A673 (cell line): ENCODE measurements around the gene IWS1. TPM values are rescaled to one million over a fixed set of nuclear protein-coding genes. Genes with fewer than 3 reads are reported as not detected.

Experiments
- BruUV-seq: library from RNA; stranded (reverse); fragments of 400-500 nt; replicated peaks from 2 replicates; lab custom pipeline; 2021; lab: Mats Ljungman, UMichigan
- CTCF ChIA-PET: fragments of 300-600 bp; sonication (Branson Sonifier 250); formaldehyde crosslinking; loops from one replicate; lab custom pipeline; 2022; ENCODE audit warnings: antibody characterized with exemption; lab: Charles Lee
- POLR2A ChIA-PET: fragments of 300-600 bp; sonication (Branson Sonifier 250); formaldehyde crosslinking; loops from one replicate; lab custom pipeline; 2022; ENCODE audit warnings: antibody characterized with exemption; ENCODE audit not compliant: low non-redundant PET; lab: Charles Lee
- DNase-seq: peaks from one replicate; pipeline ENCODE4 v3.0.0-alpha.2; 2015; ENCODE audit warnings: low spot score
- H3K27ac ChIP-seq: fragments of 200-600 bp; sonication (generic); 2 replicates; pipeline ENCODE4 v1.5.1; 2016; ENCODE audit warnings: mixed run types, low read depth, mild to moderate bottlenecking, mixed read lengths, antibody characterized with exemption, low read length; ENCODE audit not compliant: poor library complexity, severe bottlenecking
- H3K27me3 ChIP-seq: fragments of 200-600 bp; sonication (generic); replicated peaks from 2 replicates; pipeline ENCODE4 v1.6.1; 2017; ENCODE audit warnings: mixed run types, low read depth, mild to moderate bottlenecking, mixed read lengths, antibody characterized with exemption, low read length; ENCODE audit not compliant: insufficient read depth, poor library complexity
- H3K36me3 ChIP-seq: fragments of 200-600 bp; sonication (generic); 2 replicates; pipeline ENCODE4 v1.6.1; 2016; ENCODE audit warnings: mixed run types, mild to moderate bottlenecking, mixed read lengths, antibody characterized with exemption, low read length; ENCODE audit not compliant: insufficient read depth, poor library complexity, severe bottlenecking
- H3K4me1 ChIP-seq: fragments of 200-600 bp; sonication (generic); 2 replicates; pipeline ENCODE4 v1.6.1; 2017; ENCODE audit warnings: mixed run types, mild to moderate bottlenecking, mixed read lengths, antibody characterized with exemption, low read length; ENCODE audit not compliant: insufficient read depth, poor library complexity, severe bottlenecking
- H3K4me3 ChIP-seq: fragments of 200-600 bp; sonication (generic); 2 replicates; pipeline ENCODE4 v1.5.1; 2016; ENCODE audit warnings: low read depth, mixed run types, mild to moderate bottlenecking, mixed read lengths, low read length; ENCODE audit not compliant: poor library complexity, severe bottlenecking
- H3K9me3 ChIP-seq: fragments of 200-600 bp; sonication (generic); 2 replicates; pipeline ENCODE4 v1.6.1; 2016; ENCODE audit warnings: mixed run types, low read depth, mild to moderate bottlenecking, mixed read lengths, antibody characterized with exemption, low read length; ENCODE audit not compliant: poor library complexity, severe bottlenecking
- EZH2 ChIP-seq: fragments of 200-600 bp; sonication (generic); IDR thresholded peaks from 2 replicates; pipeline ENCODE4 v1.6.1; 2017; ENCODE audit warnings: borderline replicate concordance, low read depth, mild to moderate bottlenecking, mixed read lengths, antibody characterized with exemption, low read length; ENCODE audit not compliant: poor library complexity, severe bottlenecking
- intact Hi-C: fragments of 100-400 bp; cut with micrococcal nuclease; formaldehyde crosslinking; loops from one replicate; pipeline ENCODE4 v1.10.0; 2022; ENCODE audit not compliant: unreplicated experiment
- total RNA-seq: library from RNA; stranded (reverse); gene quantifications from 2 replicates; pipeline ENCODE4 v1.2.3, GENCODE V29; 2021
- TF ChIP-seq, protein P1 (sequence below): fragments of 300-800, 200-600 bp; sonication (generic); conservative IDR thresholded peaks from 2 replicates; pipeline ENCODE4 v1.5.1; 2017; ENCODE audit warnings: low read depth, mild to moderate bottlenecking, antibody characterized with exemption, low read length, moderate library complexity, mixed read lengths

The IWS1 gene
- total RNA-seq, 1 experiment from 2014 or later = 67.2 TPM

GRCh38 chr2:127566139-127566417 is 39.8 kb upstream of the IWS1 start:
- Histone ChIP-seq H3K4me1 (no peaks in the 10 kb centered on the region), H3K27ac (no peak overlapping the region), H3K9me3 (no peaks in the 10 kb centered on the region), H3K36me3 (no peaks in the 10 kb centered on the region), H3K4me3 (no peak overlapping the region), H3K27me3 (no peaks in the 10 kb centered on the region)
- POLR2A ChIA-PET = no interaction called here
- intact Hi-C loops = no loop called here
- no TSS peak for BruUV-seq
- DNase-seq = no peak
- TF ChIP-seq EZH2 = no peak
- CTCF ChIA-PET = no interaction called here

- ChIA-PET CTCF (no interaction called here), POLR2A (no interaction called here)
- TF ChIP-seq EZH2 = no peak
- TF ChIP-seq, protein P1, sequence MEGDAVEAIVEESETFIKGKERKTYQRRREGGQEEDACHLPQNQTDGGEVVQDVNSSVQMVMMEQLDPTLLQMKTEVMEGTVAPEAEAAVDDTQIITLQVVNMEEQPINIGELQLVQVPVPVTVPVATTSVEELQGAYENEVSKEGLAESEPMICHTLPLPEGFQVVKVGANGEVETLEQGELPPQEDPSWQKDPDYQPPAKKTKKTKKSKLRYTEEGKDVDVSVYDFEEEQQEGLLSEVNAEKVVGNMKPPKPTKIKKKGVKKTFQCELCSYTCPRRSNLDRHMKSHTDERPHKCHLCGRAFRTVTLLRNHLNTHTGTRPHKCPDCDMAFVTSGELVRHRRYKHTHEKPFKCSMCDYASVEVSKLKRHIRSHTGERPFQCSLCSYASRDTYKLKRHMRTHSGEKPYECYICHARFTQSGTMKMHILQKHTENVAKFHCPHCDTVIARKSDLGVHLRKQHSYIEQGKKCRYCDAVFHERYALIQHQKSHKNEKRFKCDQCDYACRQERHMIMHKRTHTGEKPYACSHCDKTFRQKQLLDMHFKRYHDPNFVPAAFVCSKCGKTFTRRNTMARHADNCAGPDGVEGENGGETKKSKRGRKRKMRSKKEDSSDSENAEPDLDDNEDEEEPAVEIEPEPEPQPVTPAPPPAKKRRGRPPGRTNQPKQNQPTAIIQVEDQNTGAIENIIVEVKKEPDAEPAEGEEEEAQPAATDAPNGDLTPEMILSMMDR = no peak
- Histone ChIP-seq H3K27me3 (no peaks in the 10 kb centered on the region), H3K4me1 (no peaks in the 10 kb centered on the region), H3K27ac (no peak overlapping the region), H3K9me3 (no peaks in the 10 kb centered on the region), H3K4me3 (no peak overlapping the region), H3K36me3 (no peaks in the 10 kb centered on the region)
- intact Hi-C loops = no loop called here
- no TSS peak for BruUV-seq
- no peak for DNase-seq
These were observed 39.2 kb upstream of the IWS1 start for GRCh38 chr2:127565261-127566138.

DNA sequence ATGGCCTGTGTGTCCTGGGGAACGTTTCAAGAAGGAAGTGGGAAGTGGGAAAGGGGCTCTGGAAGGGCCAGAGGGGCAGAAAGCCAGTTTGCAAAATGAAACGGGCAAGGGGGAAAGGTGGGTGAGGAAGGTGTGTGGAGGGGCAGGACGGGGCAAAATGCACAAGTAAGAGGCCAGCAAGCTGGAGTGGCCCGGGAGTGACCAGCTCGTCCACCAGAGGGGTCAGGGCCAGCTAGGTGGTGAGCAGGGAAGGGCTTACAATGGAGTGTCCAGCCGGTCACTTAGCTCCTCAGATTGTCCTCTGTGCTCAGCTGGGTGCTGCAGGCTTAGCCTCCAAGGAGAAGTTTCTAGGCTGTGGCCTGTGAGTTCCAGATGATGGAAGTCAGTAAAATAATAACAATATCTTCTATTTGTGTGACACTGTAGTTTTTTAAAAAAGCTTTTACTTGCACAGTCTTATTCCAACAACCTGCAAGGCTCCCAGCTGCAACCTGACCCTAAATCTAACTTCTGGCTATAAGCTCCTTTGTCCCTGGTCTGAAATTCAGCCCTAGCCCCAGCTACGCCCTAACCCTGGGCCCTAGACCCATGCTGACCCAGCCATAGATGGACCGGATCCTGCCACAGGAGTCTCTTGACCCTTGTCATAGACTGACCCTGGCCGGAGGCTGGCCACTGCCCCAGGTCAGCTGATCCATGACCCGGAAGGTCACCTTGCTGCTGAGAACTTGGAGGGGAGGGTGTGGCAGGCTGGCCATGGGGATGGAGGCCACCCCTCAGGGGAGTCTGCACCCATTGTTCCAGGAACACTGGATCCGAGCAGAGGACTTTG is 38.4 kb upstream of the IWS1 start:
- no peaks in the 10 kb centered on the region for H3K9me3 ChIP-seq
- POLR2A ChIA-PET = no interaction called here
- H3K27ac ChIP-seq = no peak overlapping the region
- intact Hi-C loops = no loop called here
- CTCF ChIA-PET = no interaction called here
- no peak for DNase-seq
- no peaks in the 10 kb centered on the region for H3K4me1 ChIP-seq
- TF ChIP-seq, protein P1 = no peak
- no peak for TF ChIP-seq EZH2
- H3K27me3 ChIP-seq = no peaks in the 10 kb centered on the region
- no peak overlapping the region for H3K4me3 ChIP-seq
- no peaks in the 10 kb centered on the region for H3K36me3 ChIP-seq
- no TSS peak for BruUV-seq
